ENCODE data around the gene PRC1.

DNA sequence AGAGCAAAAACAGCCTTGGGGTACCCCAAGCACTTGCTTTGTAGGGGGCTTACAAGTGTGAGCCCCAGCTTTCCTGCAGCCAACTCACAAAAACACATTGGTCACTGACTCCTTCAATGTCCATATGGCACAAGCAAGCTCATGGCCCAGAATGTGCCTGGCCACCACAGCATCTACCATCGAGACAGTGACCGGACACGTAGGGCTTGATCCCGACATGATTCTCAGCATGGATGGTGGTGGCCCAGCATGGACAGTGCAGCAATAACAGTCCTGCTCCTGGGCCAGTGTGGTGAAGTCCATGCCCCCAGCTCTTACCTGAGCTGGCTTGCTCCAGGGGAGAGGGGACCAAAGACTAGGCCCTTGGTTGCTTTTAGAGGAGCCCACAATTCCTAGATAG is 53.3 kb downstream of the PRC1 start:
- TF ChIP-seq CTCF (IDR thresholded peaks at IDR 0.05 in 8 of 11, conservative IDR thresholded peaks at IDR 0.05 in 3 of 11) (no peak), POLR2AphosphoS5 (IDR thresholded peaks at IDR 0.05) (no peak)
